DOHH2 (cell line): Measurements from ENCODE around the gene COL8A2.

ENCODE experiments used
- H3F3A ChIP-seq: fragments of 200-600 bp; sonication (generic), shearing (Covaris generic); 2 replicates; pipeline ENCODE4 v1.6.0; 2016; ENCODE audit warnings: antibody characterized with exemption, mild to moderate bottlenecking; ENCODE audit not compliant: control insufficient read depth, insufficient read depth
- H3K27ac ChIP-seq: fragments of 200-600 bp; sonication (generic); 2 replicates; pipeline ENCODE4 v1.5.1; 2014; ENCODE audit warnings: low read depth, mild to moderate bottlenecking, low read length, moderate library complexity
- H3K27me3 ChIP-seq: fragments of 200-600 bp; sonication (generic); 2 replicates; pipeline ENCODE4 v1.6.1; 2014; ENCODE audit warnings: mild to moderate bottlenecking, low read length, mixed read lengths; ENCODE audit not compliant: control insufficient read depth
- H3K36me3 ChIP-seq: fragments of 200-600 bp; sonication (generic); 2 replicates; pipeline ENCODE4 v1.6.1; 2014; ENCODE audit warnings: mild to moderate bottlenecking, low read length, moderate library complexity, mixed read lengths; ENCODE audit not compliant: control insufficient read depth
- H3K4me1 ChIP-seq: fragments of 200-600 bp; sonication (generic); 2 replicates; pipeline ENCODE4 v1.6.1; 2014; ENCODE audit warnings: mild to moderate bottlenecking, low read length, mixed read lengths; ENCODE audit not compliant: control insufficient read depth
- H3K4me2 ChIP-seq: fragments of 200-600 bp; sonication (generic); 2 replicates; pipeline ENCODE4 v1.6.0; 2014; ENCODE audit warnings: mild to moderate bottlenecking, low read length, moderate library complexity
- H3K4me3 ChIP-seq: fragments of 200-600 bp; sonication (generic); 2 replicates; pipeline ENCODE4 v1.5.1; 2014; ENCODE audit warnings: mild to moderate bottlenecking, low read length, mixed read lengths
- H3K79me2 ChIP-seq: fragments of 200-600 bp; sonication (generic); 2 replicates; pipeline ENCODE4 v1.6.1; 2014; ENCODE audit warnings: mild to moderate bottlenecking, low read length, mixed read lengths; ENCODE audit not compliant: control insufficient read depth
- H3K9me2 ChIP-seq: fragments of 200-600 bp; sonication (generic); replicated peaks from 2 replicates; pipeline ENCODE4 v1.6.1; 2014; ENCODE audit warnings: mild to moderate bottlenecking, low read length, mixed read lengths; ENCODE audit not compliant: control insufficient read depth
- H3K9me3 ChIP-seq: fragments of 200-600 bp; sonication (generic); 2 replicates; pipeline ENCODE4 v1.6.1; 2014; ENCODE audit warnings: antibody characterized with exemption, low read length, mixed read lengths; ENCODE audit not compliant: control insufficient read depth, insufficient read depth
- H4K20me1 ChIP-seq: fragments of 200-600 bp; sonication (generic); 2 replicates; pipeline ENCODE4 v1.6.0; 2014; ENCODE audit warnings: low read depth, mild to moderate bottlenecking, antibody characterized with exemption, low read length, moderate library complexity; ENCODE audit not compliant: control insufficient read depth, insufficient read depth
- CTCF ChIP-seq: fragments of 200-600 bp; sonication (generic); IDR thresholded peaks from one replicate; pipeline ENCODE4 v1.5.1; 2014; ENCODE audit warnings: antibody characterized with exemption, mild to moderate bottlenecking, low read depth, low read length; ENCODE audit not compliant: poor library complexity, severe bottlenecking
- EZH2phosphoT487 ChIP-seq: fragments of 200-600 bp; sonication (generic); IDR thresholded peaks from 2 replicates; pipeline ENCODE4 v1.6.1; 2017; ENCODE audit warnings: borderline replicate concordance, mild to moderate bottlenecking, antibody characterized with exemption, low read length, moderate library complexity, mixed read lengths

COL8A2 gene

GRCh38 chr1:36172017-36172747 lies 47.2 kb upstream of the COL8A2 start:
- peaks cover 69% of the 10 kb centered on the region for H3K36me3 ChIP-seq
- H3K9me3 ChIP-seq, result no peaks in the 10 kb centered on the region
- peaks cover 4% of the 10 kb centered on the region; the same call in 1 of the 2 replicates for H4K20me1 ChIP-seq
- peaks cover 8% of the 10 kb centered on the region for H3K4me1 ChIP-seq
- no peak for TF ChIP-seq EZH2phosphoT487
- no peak for TF ChIP-seq CTCF
- H3K9me2 ChIP-seq, result no peaks in the 10 kb centered on the region
- H3K4me2 ChIP-seq, result no peak overlapping the region
- H3K27ac ChIP-seq, result no peak overlapping the region
- no peak overlapping the region for H3K4me3 ChIP-seq
- H3K27me3 ChIP-seq, result no peaks in the 10 kb centered on the region
- H3K79me2 ChIP-seq, result peaks cover 29% of the 10 kb centered on the region
- no peaks in the 10 kb centered on the region for H3F3A ChIP-seq

- no peak overlapping the region for H3K4me2 ChIP-seq
- H3K9me3 ChIP-seq, result no peaks in the 10 kb centered on the region
- H3K4me3 ChIP-seq, result no peak overlapping the region
- H3K79me2 ChIP-seq, result peaks cover 42% of the 10 kb centered on the region
- peaks cover 8% of the 10 kb centered on the region for H3K4me1 ChIP-seq
- H3F3A ChIP-seq, result no peaks in the 10 kb centered on the region
- H3K36me3 ChIP-seq, result peaks cover 66% of the 10 kb centered on the region
- no peak overlapping the region for H3K27ac ChIP-seq
- TF ChIP-seq CTCF (no peak), EZH2phosphoT487 (no peak)
- H4K20me1 ChIP-seq, result peaks cover 4% of the 10 kb centered on the region; the same call in 1 of the 2 replicates
- H3K27me3 ChIP-seq, result no peaks in the 10 kb centered on the region
- H3K9me2 ChIP-seq, result no peaks in the 10 kb centered on the region
These were observed 45.8 kb upstream of the COL8A2 start for GRCh38 chr1:36170643-36171412.

- no peaks in the 10 kb centered on the region for H3K9me2 ChIP-seq
- no peaks in the 10 kb centered on the region for H3K27me3 ChIP-seq
- no peaks in the 10 kb centered on the region for H3K9me3 ChIP-seq
- no peak overlapping the region for H3K27ac ChIP-seq
- H3K79me2 ChIP-seq, result peaks cover 64% of the 10 kb centered on the region
- H3K4me2 ChIP-seq, result no peak overlapping the region
- TF ChIP-seq CTCF, result no peak
- no peak for TF ChIP-seq EZH2phosphoT487
- peaks cover 4% of the 10 kb centered on the region; the same call in 1 of the 2 replicates for H4K20me1 ChIP-seq
- no peak overlapping the region for H3K4me3 ChIP-seq
- H3K36me3 ChIP-seq, result peaks cover 51% of the 10 kb centered on the region
- H3F3A ChIP-seq, result no peaks in the 10 kb centered on the region
- peaks cover 15% of the 10 kb centered on the region for H3K4me1 ChIP-seq
These were observed 43.5 kb upstream of the COL8A2 start for GRCh38 chr1:36168514-36168913.
